Measurements from ENCODE around the gene TNRC18.
"Not testable (repeated sequence)": the region's sequence is repeated elsewhere in the genome, so short reads cannot be mapped to it uniquely, and the experiment has no call there.

TNRC18 gene

GRCh38 chr7:5423306-5423975, at the start of gene TNRC18:
Gene TNRC18, minus strand, starts transcription at chr7:5423834. Its CDS starts 2,588 bp downstream, at chr7:5421246.
- DNase-seq: peak; percentile 84

GRCh38 chr7:5472432-5473315, 49.0 kb upstream of the TNRC18 start:
- no peak for DNase-seq

- not testable (repeated sequence) for DNase-seq
Measured at GRCh38 chr7:5471623-5472022, 48.0 kb upstream of the TNRC18 start.

GRCh38 chr7:5470816-5471215, 47.2 kb upstream of the TNRC18 start:
- DNase-seq: no peak

- DNase-seq: no peak
Measured at GRCh38 chr7:5470167-5470532, 46.5 kb upstream of the TNRC18 start.

- no peak for DNase-seq
Measured at GRCh38 chr7:5469375-5470166, 45.9 kb upstream of the TNRC18 start.

- DNase-seq: no peak
Measured at GRCh38 chr7:5467645-5468044, 44.0 kb upstream of the TNRC18 start.

- DNase-seq: no peak
Measured at GRCh38 chr7:5466551-5466950, 42.9 kb upstream of the TNRC18 start.

- DNase-seq: no peak
Measured at GRCh38 chr7:5463031-5463430, 39.4 kb upstream of the TNRC18 start.

- no peak for DNase-seq
Measured at GRCh38 chr7:5462216-5462615, 38.6 kb upstream of the TNRC18 start.

- no peak for DNase-seq
Measured at GRCh38 chr7:5458921-5459480, 35.4 kb upstream of the TNRC18 start.

- no peak for DNase-seq
Measured at GRCh38 chr7:5457245-5457735, 33.7 kb upstream of the TNRC18 start.

GRCh38 chr7:5456409-5456808, 32.8 kb upstream of the TNRC18 start:
- DNase-seq: no peak

GRCh38 chr7:5455581-5456219, 32.1 kb upstream of the TNRC18 start:
- DNase-seq: no peak

GRCh38 chr7:5455175-5455574, 31.5 kb upstream of the TNRC18 start:
- no peak for DNase-seq

- no peak for DNase-seq
Measured at GRCh38 chr7:5454485-5454884, 30.9 kb upstream of the TNRC18 start.

- no peak for DNase-seq
Measured at GRCh38 chr7:5453566-5454075, 30.0 kb upstream of the TNRC18 start.

- DNase-seq: no peak
Measured at GRCh38 chr7:5452937-5453540, 29.4 kb upstream of the TNRC18 start.

- DNase-seq: no peak
Measured at GRCh38 chr7:5452470-5452899, 28.9 kb upstream of the TNRC18 start.

GRCh38 chr7:5451391-5451790, 27.8 kb upstream of the TNRC18 start:
- no peak for DNase-seq

- DNase-seq: peak; percentile 84
Measured at GRCh38 chr7:5450549-5451327, 27.1 kb upstream of the TNRC18 start.

All from right forelimb (tissue), 1 donor.